A673 (cell line): ENCODE results near the gene MTMR12. TPM values are rescaled to one million over a fixed set of nuclear protein-coding genes. Genes with fewer than 3 reads are reported as not detected.

Source experiments
- BruUV-seq: library from RNA; stranded (reverse); fragments of 400-500 nt; replicated peaks from 2 replicates; lab custom pipeline; 2021; lab: Mats Ljungman, UMichigan
- CTCF ChIA-PET: fragments of 300-600 bp; sonication (Branson Sonifier 250); formaldehyde crosslinking; loops from one replicate; lab custom pipeline; 2022; ENCODE audit warnings: antibody characterized with exemption; lab: Charles Lee
- POLR2A ChIA-PET: fragments of 300-600 bp; sonication (Branson Sonifier 250); formaldehyde crosslinking; loops from one replicate; lab custom pipeline; 2022; ENCODE audit warnings: antibody characterized with exemption; ENCODE audit not compliant: low non-redundant PET; lab: Charles Lee
- DNase-seq: peaks from one replicate; pipeline ENCODE4 v3.0.0-alpha.2; 2015; ENCODE audit warnings: low spot score
- H3K27ac ChIP-seq: fragments of 200-600 bp; sonication (generic); 2 replicates; pipeline ENCODE4 v1.5.1; 2016; ENCODE audit warnings: mixed run types, low read depth, mild to moderate bottlenecking, mixed read lengths, antibody characterized with exemption, low read length; ENCODE audit not compliant: poor library complexity, severe bottlenecking
- H3K27me3 ChIP-seq: fragments of 200-600 bp; sonication (generic); replicated peaks from 2 replicates; pipeline ENCODE4 v1.6.1; 2017; ENCODE audit warnings: mixed run types, low read depth, mild to moderate bottlenecking, mixed read lengths, antibody characterized with exemption, low read length; ENCODE audit not compliant: insufficient read depth, poor library complexity
- H3K36me3 ChIP-seq: fragments of 200-600 bp; sonication (generic); 2 replicates; pipeline ENCODE4 v1.6.1; 2016; ENCODE audit warnings: mixed run types, mild to moderate bottlenecking, mixed read lengths, antibody characterized with exemption, low read length; ENCODE audit not compliant: insufficient read depth, poor library complexity, severe bottlenecking
- H3K4me1 ChIP-seq: fragments of 200-600 bp; sonication (generic); 2 replicates; pipeline ENCODE4 v1.6.1; 2017; ENCODE audit warnings: mixed run types, mild to moderate bottlenecking, mixed read lengths, antibody characterized with exemption, low read length; ENCODE audit not compliant: insufficient read depth, poor library complexity, severe bottlenecking
- H3K4me3 ChIP-seq: fragments of 200-600 bp; sonication (generic); 2 replicates; pipeline ENCODE4 v1.5.1; 2016; ENCODE audit warnings: low read depth, mixed run types, mild to moderate bottlenecking, mixed read lengths, low read length; ENCODE audit not compliant: poor library complexity, severe bottlenecking
- H3K9me3 ChIP-seq: fragments of 200-600 bp; sonication (generic); 2 replicates; pipeline ENCODE4 v1.6.1; 2016; ENCODE audit warnings: mixed run types, low read depth, mild to moderate bottlenecking, mixed read lengths, antibody characterized with exemption, low read length; ENCODE audit not compliant: poor library complexity, severe bottlenecking
- CTCF ChIP-seq: fragments of 300-800, 200-600 bp; sonication (generic); conservative IDR thresholded peaks from 2 replicates; pipeline ENCODE4 v1.5.1; 2017; ENCODE audit warnings: low read depth, mild to moderate bottlenecking, antibody characterized with exemption, low read length, moderate library complexity, mixed read lengths
- EZH2 ChIP-seq: fragments of 200-600 bp; sonication (generic); IDR thresholded peaks from 2 replicates; pipeline ENCODE4 v1.6.1; 2017; ENCODE audit warnings: borderline replicate concordance, low read depth, mild to moderate bottlenecking, mixed read lengths, antibody characterized with exemption, low read length; ENCODE audit not compliant: poor library complexity, severe bottlenecking
- intact Hi-C: fragments of 100-400 bp; cut with micrococcal nuclease; formaldehyde crosslinking; loops from one replicate; pipeline ENCODE4 v1.10.0; 2022; ENCODE audit not compliant: unreplicated experiment
- total RNA-seq: library from RNA; stranded (reverse); gene quantifications from 2 replicates; pipeline ENCODE4 v1.2.3, GENCODE V29; 2021

Gene MTMR12
- total RNA-seq, 1 experiment from 2014 or later, result 35.8 TPM

GRCh38 chr5:32231929-32232328 lies 80.8 kb downstream of the MTMR12 start:
- TF ChIP-seq EZH2 (no peak), CTCF (no peak)
- CTCF ChIA-PET, result interaction anchor here (0.5 to 1.7 kb wide), 4 partner anchors 93 to 381 kb away, joined by 3 to 13 read pairs (median 8); no protein-coding TSS in a partner anchor
- Histone ChIP-seq H3K4me3 (no peak overlapping the region), H3K27ac (no peak overlapping the region), H3K36me3 (peaks cover 26% of the 10 kb centered on the region), H3K9me3 (no peaks in the 10 kb centered on the region), H3K27me3 (no peaks in the 10 kb centered on the region), H3K4me1 (no peaks in the 10 kb centered on the region)
- no peak for DNase-seq
- intact Hi-C loops, result loop anchor here (1.0 to 5.0 kb wide), 3 partner anchors 97 to 381 kb away; no protein-coding TSS in a partner anchor
- BruUV-seq, result no TSS peak
- POLR2A ChIA-PET, result no interaction called here

- Histone ChIP-seq H3K36me3 (peaks cover 25% of the 10 kb centered on the region), H3K27ac (no peak overlapping the region), H3K9me3 (no peaks in the 10 kb centered on the region), H3K4me3 (no peak overlapping the region), H3K4me1 (no peaks in the 10 kb centered on the region), H3K27me3 (no peaks in the 10 kb centered on the region)
- TF ChIP-seq EZH2 (no peak), CTCF (no peak)
- intact Hi-C loops, result loop anchor here (5.0 kb wide), 1 partner anchor 251 kb away; no protein-coding TSS in a partner anchor
- ChIA-PET CTCF (interaction anchor here (0.5 to 1.7 kb wide), 2 partner anchors 94 to 381 kb away, joined by 3 to 5 read pairs; no protein-coding TSS in a partner anchor), POLR2A (no interaction called here)
- DNase-seq, result no peak
- BruUV-seq, result no TSS peak
These were observed 81.5 kb downstream of the MTMR12 start for GRCh38 chr5:32231241-32231640.

GRCh38 chr5:32230356-32231099 lies 82.2 kb downstream of the MTMR12 start:
- no peak for TF ChIP-seq CTCF
- H3K27me3 ChIP-seq, result no peaks in the 10 kb centered on the region
- no peak overlapping the region for H3K27ac ChIP-seq
- ChIA-PET CTCF (no interaction called here), POLR2A (no interaction called here)
- no peak overlapping the region for H3K4me3 ChIP-seq
- H3K36me3 ChIP-seq, result peaks cover 25% of the 10 kb centered on the region
- no peak for DNase-seq
- no peaks in the 10 kb centered on the region for H3K4me1 ChIP-seq
- intact Hi-C loops, result loop anchor here (5.0 kb wide), 1 partner anchor 252 kb away; no protein-coding TSS in a partner anchor
- no peaks in the 10 kb centered on the region for H3K9me3 ChIP-seq
- no TSS peak for BruUV-seq
